Panc1 (cell line): Measurements from ENCODE around the gene LAMA1. TPM values are rescaled to one million over a fixed set of nuclear protein-coding genes. Genes with fewer than 3 reads are reported as not detected.

Source experiments
- ATAC-seq: fragments of 200-7000 bp; cut with Tn5 transposase; 2 replicates; pipeline ENCODE4 v1.9.1; 2020; ENCODE audit warnings: mild to moderate bottlenecking, moderate library complexity
- BruUV-seq: library from RNA; stranded (reverse); fragments of 400-500 nt; replicated peaks from 2 replicates; lab custom pipeline; 2021; lab: Mats Ljungman, UMichigan
- CTCF ChIA-PET: fragments of 300-600 bp; sonication (Branson Sonifier 250); formaldehyde crosslinking; loops from one replicate; lab custom pipeline; 2022; ENCODE audit warnings: antibody characterized with exemption; lab: Charles Lee
- POLR2A ChIA-PET: fragments of 300-600 bp; sonication (Branson Sonifier 250); formaldehyde crosslinking; loops from one replicate; lab custom pipeline; 2022; ENCODE audit warnings: antibody characterized with exemption; lab: Charles Lee
- DNase-seq: peaks from one replicate; pipeline ENCODE4 v3.0.0-alpha.2; 2010; ENCODE audit warnings: low read depth, low spot score
- H3K27ac ChIP-seq: 2 replicates; pipeline ENCODE4 v1.5.1; 2011; ENCODE audit warnings: mild to moderate bottlenecking, low read length, inconsistent platforms
- H3K27me3 ChIP-seq: fragments of 200-500 bp; sonication (Bioruptor generic); 2 replicates; pipeline ENCODE4 v1.6.0; 2014; ENCODE audit warnings: low read length, inconsistent platforms; ENCODE audit not compliant: control insufficient read depth, insufficient read depth
- H3K36me3 ChIP-seq: fragments of 200-500 bp; sonication (Bioruptor generic); 2 replicates; pipeline ENCODE4 v1.5.1; 2014; ENCODE audit warnings: inconsistent platforms, mild to moderate bottlenecking, low read length, moderate library complexity; ENCODE audit not compliant: control insufficient read depth, insufficient read depth
- H3K4me1 ChIP-seq: 2 replicates; pipeline ENCODE4 v1.5.1; 2011; ENCODE audit warnings: inconsistent platforms, mild to moderate bottlenecking, low read length, moderate library complexity; ENCODE audit not compliant: control insufficient read depth, insufficient read depth
- H3K4me3 ChIP-seq, 2 experiments: 2 replicates each; pipeline ENCODE4 v1.5.1; 2011 to 2012; ENCODE audit warnings: low read depth in 2 of 2, low read length in 2 of 2, mild to moderate bottlenecking in 2 of 2, inconsistent platforms in 1 of 2, moderate library complexity in 1 of 2
- H3K9me3 ChIP-seq: fragments of 200-500 bp; sonication (Bioruptor generic); 2 replicates; pipeline ENCODE4 v1.5.1; 2014; ENCODE audit warnings: low read depth, mild to moderate bottlenecking, inconsistent platforms, low read length, moderate library complexity; ENCODE audit not compliant: control insufficient read depth, insufficient read depth
- POLR2AphosphoS5 ChIP-seq: IDR thresholded peaks from 2 replicates; pipeline ENCODE4 v1.6.1; 2012; ENCODE audit warnings: mild to moderate bottlenecking, low read depth, low read length, moderate library complexity
- SIN3A ChIP-seq: IDR thresholded peaks from 2 replicates; pipeline ENCODE4 v1.6.1; 2012; ENCODE audit warnings: low read depth, mild to moderate bottlenecking, low read length, moderate library complexity, borderline replicate concordance; ENCODE audit not compliant: insufficient read depth
- TCF7L2 ChIP-seq: IDR thresholded peaks from 2 replicates; pipeline ENCODE4 v1.6.1; 2011; ENCODE audit warnings: mild to moderate bottlenecking, low read depth, low read length, inconsistent platforms
- in situ Hi-C: cut with HindIII; loops from 2 replicates; pipeline ENCODE4 v1.10.0; 2016; ENCODE audit warnings: low sequenced_read_pairs, low pct_unique_long_range_greater_than_20kb
- intact Hi-C: fragments of 100-400 bp; cut with micrococcal nuclease; formaldehyde crosslinking; loops from one replicate; pipeline ENCODE4 v1.10.0; 2022; ENCODE audit not compliant: unreplicated experiment
- total RNA-seq: library from RNA; stranded (reverse); gene quantifications from one replicate; pipeline ENCODE4 v1.2.1, GENCODE V29; 2021; ENCODE audit not compliant: unreplicated experiment
- TF ChIP-seq, protein P1 (sequence below), 2 experiments: IDR thresholded peaks; 2 replicates each; pipeline ENCODE4 v1.6.1; 2011 to 2012; ENCODE audit warnings: low read depth in 2 of 2, control low read depth in 1 of 2, low read length in 1 of 2, mild to moderate bottlenecking in 1 of 2, moderate library complexity in 1 of 2; ENCODE audit not compliant: insufficient read depth in 1 of 2
- TF ChIP-seq, protein P2 (sequence below): fragments of 450-650 bp; IDR thresholded peaks from 2 replicates; pipeline ENCODE4 v1.5.1; 2017; ENCODE audit warnings: mild to moderate bottlenecking

Gene LAMA1
- total RNA-seq, 1 experiment from 2014 or later = 0.03 TPM

DNA sequence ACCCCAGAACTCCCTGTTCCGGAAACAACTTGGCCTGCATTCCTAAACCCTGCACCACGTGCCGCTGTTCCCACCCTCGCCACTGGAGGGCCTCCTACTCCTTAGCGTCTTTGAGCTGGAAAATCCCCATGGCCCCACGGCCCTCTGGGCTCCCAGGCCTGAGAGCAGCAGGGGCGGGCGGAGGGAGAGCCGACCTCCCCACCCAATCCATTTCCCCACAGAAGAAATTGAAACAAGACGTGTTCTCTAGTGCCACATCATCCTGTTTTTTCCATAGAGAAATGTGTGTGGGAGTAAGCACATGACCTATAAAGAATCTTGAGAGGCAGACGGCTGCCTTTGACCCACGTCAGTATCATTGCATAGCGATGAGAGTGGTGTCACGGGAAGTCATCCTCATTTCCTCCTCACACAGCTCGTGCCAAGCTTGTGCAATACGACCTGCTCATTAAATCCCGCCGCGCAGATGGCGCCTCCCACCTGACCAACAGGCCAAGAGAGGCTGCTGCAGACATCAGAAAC, 79.2 kb downstream of the LAMA1 start:
- in situ Hi-C loops (no loop called here), intact Hi-C loops (loop anchor here (10.0 kb wide), 1 partner anchor 136 kb away; no protein-coding TSS in a partner anchor)
- H3K27ac ChIP-seq = no peak overlapping the region
- DNase-seq = peak; percentile 5
- POLR2A ChIA-PET = no interaction called here
- TF ChIP-seq, protein P1, sequence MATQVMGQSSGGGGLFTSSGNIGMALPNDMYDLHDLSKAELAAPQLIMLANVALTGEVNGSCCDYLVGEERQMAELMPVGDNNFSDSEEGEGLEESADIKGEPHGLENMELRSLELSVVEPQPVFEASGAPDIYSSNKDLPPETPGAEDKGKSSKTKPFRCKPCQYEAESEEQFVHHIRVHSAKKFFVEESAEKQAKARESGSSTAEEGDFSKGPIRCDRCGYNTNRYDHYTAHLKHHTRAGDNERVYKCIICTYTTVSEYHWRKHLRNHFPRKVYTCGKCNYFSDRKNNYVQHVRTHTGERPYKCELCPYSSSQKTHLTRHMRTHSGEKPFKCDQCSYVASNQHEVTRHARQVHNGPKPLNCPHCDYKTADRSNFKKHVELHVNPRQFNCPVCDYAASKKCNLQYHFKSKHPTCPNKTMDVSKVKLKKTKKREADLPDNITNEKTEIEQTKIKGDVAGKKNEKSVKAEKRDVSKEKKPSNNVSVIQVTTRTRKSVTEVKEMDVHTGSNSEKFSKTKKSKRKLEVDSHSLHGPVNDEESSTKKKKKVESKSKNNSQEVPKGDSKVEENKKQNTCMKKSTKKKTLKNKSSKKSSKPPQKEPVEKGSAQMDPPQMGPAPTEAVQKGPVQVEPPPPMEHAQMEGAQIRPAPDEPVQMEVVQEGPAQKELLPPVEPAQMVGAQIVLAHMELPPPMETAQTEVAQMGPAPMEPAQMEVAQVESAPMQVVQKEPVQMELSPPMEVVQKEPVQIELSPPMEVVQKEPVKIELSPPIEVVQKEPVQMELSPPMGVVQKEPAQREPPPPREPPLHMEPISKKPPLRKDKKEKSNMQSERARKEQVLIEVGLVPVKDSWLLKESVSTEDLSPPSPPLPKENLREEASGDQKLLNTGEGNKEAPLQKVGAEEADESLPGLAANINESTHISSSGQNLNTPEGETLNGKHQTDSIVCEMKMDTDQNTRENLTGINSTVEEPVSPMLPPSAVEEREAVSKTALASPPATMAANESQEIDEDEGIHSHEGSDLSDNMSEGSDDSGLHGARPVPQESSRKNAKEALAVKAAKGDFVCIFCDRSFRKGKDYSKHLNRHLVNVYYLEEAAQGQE (IDR thresholded peaks at IDR 0.05; ENCODE audit: insufficient read depth in 1 of 2, low read depth in 2 of 2, low read length in 1 of 2) = no peak
- TF ChIP-seq, protein P2, sequence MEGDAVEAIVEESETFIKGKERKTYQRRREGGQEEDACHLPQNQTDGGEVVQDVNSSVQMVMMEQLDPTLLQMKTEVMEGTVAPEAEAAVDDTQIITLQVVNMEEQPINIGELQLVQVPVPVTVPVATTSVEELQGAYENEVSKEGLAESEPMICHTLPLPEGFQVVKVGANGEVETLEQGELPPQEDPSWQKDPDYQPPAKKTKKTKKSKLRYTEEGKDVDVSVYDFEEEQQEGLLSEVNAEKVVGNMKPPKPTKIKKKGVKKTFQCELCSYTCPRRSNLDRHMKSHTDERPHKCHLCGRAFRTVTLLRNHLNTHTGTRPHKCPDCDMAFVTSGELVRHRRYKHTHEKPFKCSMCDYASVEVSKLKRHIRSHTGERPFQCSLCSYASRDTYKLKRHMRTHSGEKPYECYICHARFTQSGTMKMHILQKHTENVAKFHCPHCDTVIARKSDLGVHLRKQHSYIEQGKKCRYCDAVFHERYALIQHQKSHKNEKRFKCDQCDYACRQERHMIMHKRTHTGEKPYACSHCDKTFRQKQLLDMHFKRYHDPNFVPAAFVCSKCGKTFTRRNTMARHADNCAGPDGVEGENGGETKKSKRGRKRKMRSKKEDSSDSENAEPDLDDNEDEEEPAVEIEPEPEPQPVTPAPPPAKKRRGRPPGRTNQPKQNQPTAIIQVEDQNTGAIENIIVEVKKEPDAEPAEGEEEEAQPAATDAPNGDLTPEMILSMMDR = peak; percentile 65
- no peaks in the 10 kb centered on the region for H3K4me1 ChIP-seq
- 0 out of 2 replicates have a peak, but pooled peaks have one; percentile 56 for ATAC-seq
- no peaks in the 10 kb centered on the region for H3K9me3 ChIP-seq
- H3K36me3 ChIP-seq = no peaks in the 10 kb centered on the region
- H3K27me3 ChIP-seq = no peaks in the 10 kb centered on the region
- H3K4me3 ChIP-seq = no peak overlapping the region
- no TSS peak for BruUV-seq
- CTCF ChIA-PET = interaction anchor here (0.6 to 1.0 kb wide), 2 partner anchors 139 to 1139 kb away, joined by 3 to 9 read pairs; no protein-coding TSS in a partner anchor

DNA sequence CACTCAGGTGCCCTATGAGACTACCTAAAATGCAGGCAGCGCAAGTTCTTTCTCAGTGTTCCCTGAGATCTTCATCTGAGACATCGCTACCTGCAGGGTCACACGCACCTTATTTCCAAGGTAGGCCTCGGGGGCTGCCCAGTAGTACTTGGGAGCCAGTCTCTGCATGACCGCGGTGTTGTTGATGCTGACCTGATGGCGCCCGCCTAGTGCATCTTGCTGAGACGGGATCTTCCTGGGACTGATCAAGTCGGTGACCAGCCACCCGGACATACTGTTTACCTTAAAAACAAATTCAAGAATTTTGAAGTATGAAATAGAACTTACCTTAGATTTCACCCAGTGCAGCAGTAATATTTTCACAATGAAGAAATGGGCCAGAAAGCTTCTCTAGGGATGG, 80.1 kb downstream of the LAMA1 start:
- no peak overlapping the region for H3K27ac ChIP-seq
- H3K27me3 ChIP-seq = no peaks in the 10 kb centered on the region
- H3K36me3 ChIP-seq = no peaks in the 10 kb centered on the region
- ATAC-seq (no peak), DNase-seq (no peak)
- TF ChIP-seq POLR2AphosphoS5 = no peak
- no peaks in the 10 kb centered on the region for H3K9me3 ChIP-seq
- H3K4me3 ChIP-seq = no peak overlapping the region
- CTCF ChIA-PET = no interaction called here
- intact Hi-C loops (loop anchor here (10.0 kb wide), 1 partner anchor 137 kb away; no protein-coding TSS in a partner anchor), in situ Hi-C loops (no loop called here)
- BruUV-seq = no TSS peak
- H3K4me1 ChIP-seq = no peaks in the 10 kb centered on the region
- POLR2A ChIA-PET = no interaction called here

DNA sequence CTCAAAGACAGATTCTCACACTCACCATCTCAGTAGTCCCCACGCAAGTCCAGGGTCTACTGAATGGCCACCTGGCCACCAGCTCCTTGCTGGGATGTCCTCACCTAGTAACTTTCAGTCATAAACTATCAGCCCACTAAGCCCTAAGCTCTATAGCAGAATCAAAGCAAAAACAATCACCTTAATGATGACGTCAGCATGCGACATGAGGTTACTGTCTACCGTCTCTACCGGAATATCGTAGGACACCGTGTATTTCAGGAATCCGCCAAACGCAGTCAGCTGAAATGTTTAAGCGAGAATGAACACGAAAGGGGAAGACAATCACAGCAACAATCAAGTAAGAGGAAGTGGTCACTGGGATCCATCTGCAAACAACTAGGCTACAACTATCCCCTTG, 81.8 kb downstream of the LAMA1 start:
- no peak overlapping the region for H3K4me3 ChIP-seq
- POLR2A ChIA-PET = no interaction called here
- H3K36me3 ChIP-seq = no peaks in the 10 kb centered on the region
- in situ Hi-C loops (no loop called here), intact Hi-C loops (loop anchor here (10.0 kb wide), 1 partner anchor 139 kb away; no protein-coding TSS in a partner anchor)
- CTCF ChIA-PET = no interaction called here
- no peak overlapping the region for H3K27ac ChIP-seq
- TF ChIP-seq POLR2AphosphoS5 (no peak), SIN3A (no peak), TCF7L2 (no peak)
- TF ChIP-seq, protein P2 = no peak
- TF ChIP-seq, protein P1 (IDR thresholded peaks at IDR 0.05; ENCODE audit: insufficient read depth in 1 of 2, low read depth in 2 of 2, low read length in 1 of 2) = no peak
- ATAC-seq = no peak
- no TSS peak for BruUV-seq
- no peaks in the 10 kb centered on the region for H3K27me3 ChIP-seq
- no peak for DNase-seq
- no peaks in the 10 kb centered on the region for H3K4me1 ChIP-seq
- no peaks in the 10 kb centered on the region for H3K9me3 ChIP-seq
